CD14-positive monocyte (primary cell): ENCODE data around the gene BTBD9. TPM values are rescaled to one million over a fixed set of nuclear protein-coding genes. Genes with fewer than 3 reads are reported as not detected.
A peak's percentile ranks its signal among the peaks of the same experiment; 100 is the strongest.

Experiments
- DNase-seq, 3 donors: peaks; one replicate each; pipeline ENCODE4 v3.0.0-alpha.2; 2011 to 2022
- H2AFZ ChIP-seq: 2 replicates; pipeline ENCODE4 v1.6.0; 2012; ENCODE audit warnings: mild to moderate bottlenecking, low read depth, low read length, inconsistent platforms; ENCODE audit not compliant: insufficient read depth, poor library complexity, severe bottlenecking
- H3K27ac ChIP-seq, 2 donors: 1 replicate in 1 of 2; 2 replicates in 1 of 2; pipeline ENCODE4 v1.5.1; 2012 to 2013; ENCODE audit warnings: low read length in 2 of 2, control low read depth in 1 of 2, inconsistent platforms in 1 of 2, low read depth in 1 of 2, mild to moderate bottlenecking in 1 of 2
- H3K27me3 ChIP-seq, 2 donors: one replicate each; pipeline versions ENCODE4 v1.6.0 to v1.6.1; 2011 to 2013; ENCODE audit warnings: low read length in 2 of 2; ENCODE audit not compliant: control insufficient read depth in 2 of 2, insufficient read depth in 2 of 2
- H3K36me3 ChIP-seq, 2 donors: replicated peaks in 1 of 2; 1 replicate in 1 of 2; 2 replicates in 1 of 2; pipeline versions ENCODE4 v1.5.1 to v1.6.1; 2012 to 2013; ENCODE audit warnings: low read length in 2 of 2, control low read depth in 1 of 2, inconsistent platforms in 1 of 2, mild to moderate bottlenecking in 1 of 2; ENCODE audit not compliant: insufficient read depth in 2 of 2, control insufficient read depth in 1 of 2
- H3K4me1 ChIP-seq, 2 donors: 1 replicate in 1 of 2; 2 replicates in 1 of 2; pipeline versions ENCODE4 v1.5.1 to v1.6.1; 2012 to 2013; ENCODE audit warnings: low read length in 2 of 2, control low read depth in 1 of 2, inconsistent platforms in 1 of 2, mild to moderate bottlenecking in 1 of 2, moderate library complexity in 1 of 2; ENCODE audit not compliant: insufficient read depth in 2 of 2, control insufficient read depth in 1 of 2
- H3K4me2 ChIP-seq: replicated peaks from 2 replicates; pipeline ENCODE3; 2012; ENCODE audit warnings: low read length, moderate library complexity, mild to moderate bottlenecking; ENCODE audit not compliant: poor library complexity, severe bottlenecking; ENCODE audit errors: extremely low read depth
- H3K4me3 ChIP-seq, 3 experiments: fragments of 200-600 bp in 1 of 3; sonication (generic) in 1 of 3; replicated peaks in 1 of 3; 1 replicate in 2 of 3; 2 replicates in 1 of 3; pipeline ENCODE4 v1.5.1; 2011 to 2013; ENCODE audit warnings: low read length in 3 of 3, mild to moderate bottlenecking in 3 of 3, control low read depth in 2 of 3, low read depth in 2 of 3, inconsistent platforms in 1 of 3, moderate library complexity in 1 of 3
- H3K79me2 ChIP-seq: 2 replicates; pipeline ENCODE4 v1.6.0; 2012; ENCODE audit warnings: mild to moderate bottlenecking, control low read depth, inconsistent platforms, low read length, moderate library complexity; ENCODE audit not compliant: insufficient read depth
- H3K9ac ChIP-seq: 2 replicates; pipeline ENCODE4 v1.6.0; 2017; ENCODE audit warnings: low read length, mild to moderate bottlenecking; ENCODE audit not compliant: insufficient read depth, poor library complexity, severe bottlenecking
- H3K9me3 ChIP-seq, 2 donors: replicated peaks in 1 of 2; 1 replicate in 1 of 2; 2 replicates in 1 of 2; pipeline versions ENCODE4 v1.5.1 to v1.6.1; 2012 to 2013; ENCODE audit warnings: low read length in 2 of 2, control low read depth in 1 of 2; ENCODE audit not compliant: control insufficient read depth in 1 of 2, insufficient read depth in 1 of 2
- H4K20me1 ChIP-seq: 2 replicates; pipeline ENCODE4 v1.6.0; 2012; ENCODE audit warnings: mild to moderate bottlenecking, low read length, control low read depth, moderate library complexity; ENCODE audit not compliant: insufficient read depth
- H3K27ac Mint-ChIP-seq, 7 donors: one replicate each; pipeline ENCODE4 v1.8.0; 2020; ENCODE audit warnings: mild to moderate bottlenecking in 7 of 7, mixed read lengths in 7 of 7, moderate library complexity in 6 of 7, inconsistent platforms in 2 of 7
- H3K27me3 Mint-ChIP-seq, 3 donors: one replicate each; pipeline ENCODE4 v1.8.0; 2021 to 2022; ENCODE audit warnings: low read depth in 3 of 3, mild to moderate bottlenecking in 3 of 3, mixed read lengths in 3 of 3, moderate library complexity in 3 of 3, inconsistent platforms in 1 of 3
- H3K36me3 Mint-ChIP-seq, 2 donors: one replicate each; pipeline ENCODE4 v1.8.0; 2020; ENCODE audit warnings: mixed read lengths in 2 of 2, inconsistent platforms in 1 of 2, mild to moderate bottlenecking in 1 of 2
- H3K4me1 Mint-ChIP-seq: one replicate; pipeline ENCODE4 v1.8.0; 2020; ENCODE audit warnings: mild to moderate bottlenecking, mixed read lengths
- H3K4me3 Mint-ChIP-seq, 2 donors: one replicate each; pipeline ENCODE4 v1.8.0; 2020; ENCODE audit warnings: mild to moderate bottlenecking in 2 of 2, mixed read lengths in 2 of 2, moderate library complexity in 1 of 2
- H3K9me3 Mint-ChIP-seq, 7 donors: one replicate each; pipeline ENCODE4 v1.8.0; 2020 to 2022; ENCODE audit warnings: mixed read lengths in 7 of 7, mild to moderate bottlenecking in 6 of 7, moderate library complexity in 6 of 7, inconsistent platforms in 2 of 7
- WGBS: methylation state at CpG from one replicate; pipeline ENCODE4 v1.1.5; 2013; ENCODE audit warnings: missing lambda C conversion rate; ENCODE audit not compliant: insufficient coverage; 5-methylcytosine and 5-hydroxymethylcytosine counted together
- intact Hi-C, 2 donors: fragments of 100-400 bp; cut with micrococcal nuclease; formaldehyde crosslinking; loops; one replicate each; pipeline versions ENCODE4 v1.15.0 to v1.15.1; 2023
- polyA plus RNA-seq, 3 donors: library from polyadenylated mRNA; depleted of rRNA in 1 of 3; unstranded in 2 of 3; stranded (reverse) in 1 of 3; fragments of 300-500 nt in 2 of 3; fragments of >200 nt in 1 of 3; fragmentation: Illumina TruSeq in 2 of 3; gene quantifications; 1 replicate in 2 of 3; 2 replicates in 1 of 3; pipeline ENCODE4 v1.2.3, GENCODE V29; 2012 to 2021
- TF ChIP-seq, protein P1 (sequence below): fragments of 200-600 bp; IDR thresholded peaks from one replicate; pipeline ENCODE4 v1.8.0; 2022; ENCODE audit warnings: antibody characterized with exemption, mild to moderate bottlenecking

The BTBD9 gene
- polyA plus RNA-seq, 3 donors, result 5.2 to 7.5 (median 6.2) TPM

DNA sequence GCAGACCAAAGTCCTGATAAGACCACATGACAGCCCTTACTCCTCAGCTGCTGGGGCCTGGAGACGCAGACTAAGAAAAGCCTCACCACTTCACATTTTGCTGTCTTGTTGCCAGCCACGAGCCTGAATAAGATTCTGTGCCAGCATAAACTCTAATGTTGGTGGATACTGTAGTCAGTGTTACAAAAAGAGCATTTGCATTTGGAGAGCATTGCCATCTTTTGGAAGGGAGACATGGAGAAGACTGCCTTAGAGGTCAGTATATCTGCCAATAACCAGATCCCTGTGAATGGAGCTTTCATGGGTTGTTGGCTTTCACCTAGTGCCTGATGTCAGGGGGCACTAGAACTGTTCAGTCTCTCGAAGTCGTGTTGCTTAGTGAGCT, 505.0 kb downstream of the BTBD9 start:
- no peak for DNase-seq
- H3K4me3 ChIP-seq, result no peak overlapping the region
- H3K4me2 ChIP-seq, result no peak overlapping the region
- TF ChIP-seq, protein P1, sequence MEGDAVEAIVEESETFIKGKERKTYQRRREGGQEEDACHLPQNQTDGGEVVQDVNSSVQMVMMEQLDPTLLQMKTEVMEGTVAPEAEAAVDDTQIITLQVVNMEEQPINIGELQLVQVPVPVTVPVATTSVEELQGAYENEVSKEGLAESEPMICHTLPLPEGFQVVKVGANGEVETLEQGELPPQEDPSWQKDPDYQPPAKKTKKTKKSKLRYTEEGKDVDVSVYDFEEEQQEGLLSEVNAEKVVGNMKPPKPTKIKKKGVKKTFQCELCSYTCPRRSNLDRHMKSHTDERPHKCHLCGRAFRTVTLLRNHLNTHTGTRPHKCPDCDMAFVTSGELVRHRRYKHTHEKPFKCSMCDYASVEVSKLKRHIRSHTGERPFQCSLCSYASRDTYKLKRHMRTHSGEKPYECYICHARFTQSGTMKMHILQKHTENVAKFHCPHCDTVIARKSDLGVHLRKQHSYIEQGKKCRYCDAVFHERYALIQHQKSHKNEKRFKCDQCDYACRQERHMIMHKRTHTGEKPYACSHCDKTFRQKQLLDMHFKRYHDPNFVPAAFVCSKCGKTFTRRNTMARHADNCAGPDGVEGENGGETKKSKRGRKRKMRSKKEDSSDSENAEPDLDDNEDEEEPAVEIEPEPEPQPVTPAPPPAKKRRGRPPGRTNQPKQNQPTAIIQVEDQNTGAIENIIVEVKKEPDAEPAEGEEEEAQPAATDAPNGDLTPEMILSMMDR, result no peak
- H4K20me1 ChIP-seq, result peaks cover 97% of the 10 kb centered on the region
- peaks cover 31 to 46% of the 10 kb centered on the region in 2 donors for H3K36me3 Mint-ChIP-seq
- no peaks in the 10 kb centered on the region for H3K4me1 ChIP-seq
- WGBS, result 100% methylated on average over 1 of the region's 4 CpGs
- H3K36me3 ChIP-seq, result peaks cover 6 to 57% of the 10 kb centered on the region in 2 donors
- no peak overlapping the region for H3K9ac ChIP-seq
- H3K79me2 ChIP-seq, result peaks cover 5% of the 10 kb centered on the region
- no peaks in the 10 kb centered on the region for H3K9me3 Mint-ChIP-seq
- H3K4me1 Mint-ChIP-seq, result no peaks in the 10 kb centered on the region
- H2AFZ ChIP-seq, result no peak overlapping the region
- H3K27me3 ChIP-seq, result no peaks in the 10 kb centered on the region
- H3K27ac Mint-ChIP-seq, result peak overlapping the region in 1 of 7 donors; percentile 16
- no peak overlapping the region for H3K4me3 Mint-ChIP-seq
- H3K27ac ChIP-seq, result no peak overlapping the region
- intact Hi-C loops, result no loop called here
- H3K27me3 Mint-ChIP-seq, result peaks cover 0 to 1% (median 0%) of the 10 kb centered on the region in 3 donors
- H3K9me3 ChIP-seq, result no peaks in the 10 kb centered on the region

DNA sequence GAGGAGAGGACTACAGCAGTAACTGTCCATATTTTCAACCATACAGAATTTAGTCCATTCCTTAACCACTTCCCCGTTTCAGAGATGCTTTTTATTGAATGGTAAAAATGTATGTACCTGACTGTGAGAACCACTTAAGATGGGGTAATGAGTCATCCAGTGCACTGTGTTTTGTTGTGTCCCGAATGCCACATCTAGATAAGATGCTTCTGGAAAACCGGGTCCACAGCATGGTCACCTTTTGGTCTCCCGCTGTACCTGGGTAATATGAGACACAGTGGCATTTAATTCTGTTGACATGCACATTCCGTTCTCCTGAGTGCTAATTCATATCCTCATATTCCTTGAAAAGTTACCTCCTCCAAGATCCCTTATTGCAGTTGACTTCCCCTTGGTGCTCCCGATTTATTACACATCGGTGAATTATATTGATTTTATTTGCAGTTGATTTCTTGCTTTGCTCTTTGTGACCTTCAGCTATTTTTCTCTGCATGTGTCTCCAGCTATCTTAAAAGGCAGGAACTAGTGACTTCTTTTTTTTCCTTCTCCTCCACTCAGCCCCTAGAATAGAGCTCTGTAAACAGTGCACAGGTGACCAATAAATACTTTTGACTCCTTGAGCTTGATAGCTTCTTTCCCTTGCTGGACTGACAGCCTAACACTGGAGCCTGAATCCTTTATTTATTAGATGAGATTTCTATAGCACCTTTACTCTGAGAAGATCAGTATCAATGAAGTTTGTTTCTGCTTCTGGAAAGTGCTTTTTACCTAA, 505.6 kb downstream of the BTBD9 start:
- intact Hi-C loops, result no loop called here
- Histone ChIP-seq H3K9me3 (no peaks in the 10 kb centered on the region), H3K79me2 (peaks cover 5% of the 10 kb centered on the region), H3K4me3 (no peak overlapping the region), H3K27me3 (no peaks in the 10 kb centered on the region), H3K9ac (no peak overlapping the region), H3K27ac (no peak overlapping the region), H2AFZ (no peak overlapping the region), H3K4me2 (no peak overlapping the region), H3K36me3 (peaks cover 6 to 57% of the 10 kb centered on the region in 2 donors), H3K4me1 (no peaks in the 10 kb centered on the region), H4K20me1 (peaks cover 97% of the 10 kb centered on the region)
- TF ChIP-seq, protein P1, result no peak
- Mint-ChIP-seq H3K27me3 (peaks cover 0 to 1% (median 0%) of the 10 kb centered on the region in 3 donors), H3K4me3 (no peak overlapping the region), H3K4me1 (no peaks in the 10 kb centered on the region), H3K36me3 (peaks cover 32 to 50% of the 10 kb centered on the region in 2 donors), H3K27ac (peak overlapping the region in 1 of 7 donors; percentile 16), H3K9me3 (no peaks in the 10 kb centered on the region)
- DNase-seq, result no peak
- 85% methylated on average over 2 of the region's 7 CpGs for WGBS
